DMS79 (cell line): ENCODE data around the gene DIS3L2.
A peak's percentile ranks its signal among the peaks of the same experiment; 100 is the strongest.

Source experiments
- DNase-seq: peaks from one replicate; lab custom pipeline; 2025; lab: John Stamatoyannopoulos, UW

Gene DIS3L2, protein sequence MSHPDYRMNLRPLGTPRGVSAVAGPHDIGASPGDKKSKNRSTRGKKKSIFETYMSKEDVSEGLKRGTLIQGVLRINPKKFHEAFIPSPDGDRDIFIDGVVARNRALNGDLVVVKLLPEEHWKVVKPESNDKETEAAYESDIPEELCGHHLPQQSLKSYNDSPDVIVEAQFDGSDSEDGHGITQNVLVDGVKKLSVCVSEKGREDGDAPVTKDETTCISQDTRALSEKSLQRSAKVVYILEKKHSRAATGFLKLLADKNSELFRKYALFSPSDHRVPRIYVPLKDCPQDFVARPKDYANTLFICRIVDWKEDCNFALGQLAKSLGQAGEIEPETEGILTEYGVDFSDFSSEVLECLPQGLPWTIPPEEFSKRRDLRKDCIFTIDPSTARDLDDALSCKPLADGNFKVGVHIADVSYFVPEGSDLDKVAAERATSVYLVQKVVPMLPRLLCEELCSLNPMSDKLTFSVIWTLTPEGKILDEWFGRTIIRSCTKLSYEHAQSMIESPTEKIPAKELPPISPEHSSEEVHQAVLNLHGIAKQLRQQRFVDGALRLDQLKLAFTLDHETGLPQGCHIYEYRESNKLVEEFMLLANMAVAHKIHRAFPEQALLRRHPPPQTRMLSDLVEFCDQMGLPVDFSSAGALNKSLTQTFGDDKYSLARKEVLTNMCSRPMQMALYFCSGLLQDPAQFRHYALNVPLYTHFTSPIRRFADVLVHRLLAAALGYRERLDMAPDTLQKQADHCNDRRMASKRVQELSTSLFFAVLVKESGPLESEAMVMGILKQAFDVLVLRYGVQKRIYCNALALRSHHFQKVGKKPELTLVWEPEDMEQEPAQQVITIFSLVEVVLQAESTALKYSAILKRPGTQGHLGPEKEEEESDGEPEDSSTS

DNA sequence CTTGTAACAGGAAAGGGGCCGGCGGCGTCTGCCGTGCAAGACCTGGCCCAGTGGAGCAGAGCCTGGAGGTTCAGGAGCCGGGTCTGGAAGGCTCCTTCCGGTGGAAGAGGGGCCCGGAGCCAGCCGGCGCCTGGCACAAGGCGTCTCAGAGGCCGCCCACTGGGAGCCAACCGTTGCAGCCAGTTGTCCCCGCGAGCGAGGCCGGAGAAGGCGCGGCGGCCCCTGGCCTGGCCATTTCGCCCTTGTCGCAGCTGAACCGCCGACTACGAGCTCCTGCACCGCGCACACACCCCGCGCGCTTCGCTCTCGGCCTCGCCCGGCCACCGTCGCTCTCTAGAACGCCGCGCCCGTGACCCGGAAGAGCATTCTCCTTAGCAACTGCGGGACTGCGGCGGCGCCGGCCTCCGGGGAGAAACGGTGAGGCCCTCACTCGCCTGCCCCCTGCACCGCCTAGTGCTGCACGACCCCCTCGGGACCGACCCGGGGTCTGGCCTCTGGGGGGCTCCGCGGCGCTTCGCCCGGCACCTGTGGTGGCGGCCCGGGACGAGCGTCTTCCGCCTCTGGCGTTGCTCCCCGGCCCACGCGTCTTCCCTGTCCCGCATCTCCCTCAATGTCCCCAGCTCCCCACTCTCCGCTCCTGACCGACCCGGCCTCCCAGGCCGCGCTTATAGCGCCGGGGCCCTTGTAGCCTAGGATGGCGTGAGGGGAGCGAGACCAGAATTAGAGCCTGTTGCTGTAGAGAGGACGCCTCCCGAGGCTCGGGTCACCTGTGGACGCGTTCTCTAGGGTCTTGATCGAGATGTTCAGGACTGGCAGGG, at the start of gene DIS3L2:
Gene DIS3L2 (plus strand): TSS at position 365 of the 818 bp plus-strand sequence. CDS start 53,215 bp downstream, outside the sequence.
- DNase-seq, result peak; percentile 52

DNA sequence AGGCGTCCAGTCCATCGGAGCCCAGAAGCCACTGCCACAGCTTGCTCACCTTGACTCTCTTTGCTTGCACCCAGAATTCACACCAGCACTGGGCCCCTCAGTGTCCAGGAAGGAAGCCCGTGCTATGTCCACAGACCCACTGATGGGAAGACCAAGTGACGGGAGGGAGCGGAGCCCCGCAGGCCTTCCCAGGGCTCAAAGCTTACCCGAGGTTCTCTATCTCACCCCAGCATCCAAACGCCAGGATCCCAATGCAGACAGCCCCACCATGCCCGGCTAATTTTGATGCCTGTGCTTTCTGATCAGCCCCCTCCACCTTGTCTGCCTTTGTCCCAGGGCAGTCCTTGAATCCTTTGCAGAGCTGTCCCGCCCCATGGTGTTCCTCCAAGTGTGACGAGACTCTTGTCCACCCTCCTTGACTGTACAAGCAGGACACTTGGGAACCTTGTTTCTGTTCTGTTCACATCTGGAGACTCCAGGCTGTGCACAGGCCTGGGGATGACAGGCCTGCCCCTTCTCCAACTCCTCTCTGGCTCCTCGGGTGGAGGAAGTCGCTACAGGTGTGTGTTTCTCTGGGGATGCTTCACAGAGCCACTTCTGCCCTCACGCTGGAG, 47.3 kb upstream of the DIS3L2 start:
- DNase-seq, result no peak

DNA sequence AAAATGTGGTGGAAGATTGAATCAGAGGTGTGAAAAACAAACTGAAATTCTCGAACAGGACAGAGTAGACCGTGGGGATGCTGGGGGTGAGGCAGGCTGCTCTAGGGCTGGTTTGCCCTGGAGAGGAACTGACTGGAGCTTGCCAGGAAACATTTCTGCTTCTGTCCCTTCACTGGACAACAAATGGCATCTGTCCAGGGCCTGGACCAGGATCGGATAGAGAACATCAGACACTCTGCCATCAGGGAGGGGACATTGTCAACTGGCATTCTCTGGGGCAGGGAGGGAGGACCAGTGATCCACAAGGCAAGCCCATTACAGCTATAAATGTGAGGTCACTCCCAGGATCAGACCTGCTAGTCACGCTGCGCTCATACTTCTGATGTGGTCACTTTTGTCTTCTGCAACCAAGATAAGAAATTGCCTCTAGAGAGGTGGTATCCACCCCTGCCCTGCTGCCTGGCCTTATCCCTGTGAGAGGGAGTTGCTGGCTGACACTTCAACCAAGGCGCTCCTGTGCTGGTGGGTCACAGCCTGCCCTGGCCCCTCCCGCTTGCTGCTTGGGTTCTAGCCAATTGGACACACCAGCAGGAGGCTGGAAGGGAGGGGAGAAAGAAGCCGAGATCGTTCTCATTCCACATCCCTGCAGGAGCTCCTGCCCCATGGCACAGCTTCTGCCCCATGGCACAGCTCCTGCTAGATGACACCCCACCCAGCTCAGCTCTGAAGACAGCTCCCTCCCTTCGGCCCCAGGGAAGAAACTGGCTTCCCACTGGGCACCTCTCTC, 44.0 kb upstream of the DIS3L2 start:
- no peak for DNase-seq

DNA sequence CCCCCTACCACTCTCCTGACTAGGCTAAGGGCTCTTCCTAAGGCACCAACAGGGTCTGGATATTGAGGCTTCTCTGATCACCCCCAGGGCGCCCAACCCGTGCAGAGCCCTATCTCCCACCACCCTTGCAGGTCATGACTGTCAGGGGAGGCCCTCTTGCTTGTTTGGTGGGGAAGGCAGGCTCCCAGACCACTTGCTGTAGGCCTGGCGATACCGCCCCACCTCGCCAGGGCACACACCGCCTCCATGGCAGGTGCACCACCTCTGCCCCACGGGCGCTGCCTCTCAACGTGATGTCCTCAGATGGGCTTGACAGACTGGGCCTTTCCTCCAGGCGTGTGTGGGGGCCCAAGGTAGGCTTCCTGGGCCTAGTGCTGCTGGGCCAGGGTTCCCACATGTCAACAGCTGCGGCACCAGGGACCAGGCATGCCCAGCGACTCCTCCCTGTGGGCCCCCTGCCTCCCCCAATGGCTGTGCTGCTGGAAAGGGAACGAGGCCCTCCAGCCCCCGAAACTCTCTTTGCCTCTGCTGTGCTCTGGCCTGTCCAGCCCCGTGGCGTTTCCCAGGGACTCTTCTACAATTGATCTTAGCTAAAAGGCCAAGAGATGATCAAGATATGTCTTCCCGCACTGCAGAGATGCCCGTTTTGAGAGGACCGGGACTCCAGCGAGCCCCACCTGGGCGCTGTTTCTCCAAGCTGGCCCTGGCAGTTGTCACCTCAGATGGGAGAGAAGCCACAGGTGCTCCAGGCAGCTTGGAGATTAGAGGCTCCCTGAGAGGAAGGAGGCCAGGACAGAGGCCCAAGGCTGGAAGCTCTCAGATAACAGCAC, 42.8 kb upstream of the DIS3L2 start:
- no peak for DNase-seq

DNA sequence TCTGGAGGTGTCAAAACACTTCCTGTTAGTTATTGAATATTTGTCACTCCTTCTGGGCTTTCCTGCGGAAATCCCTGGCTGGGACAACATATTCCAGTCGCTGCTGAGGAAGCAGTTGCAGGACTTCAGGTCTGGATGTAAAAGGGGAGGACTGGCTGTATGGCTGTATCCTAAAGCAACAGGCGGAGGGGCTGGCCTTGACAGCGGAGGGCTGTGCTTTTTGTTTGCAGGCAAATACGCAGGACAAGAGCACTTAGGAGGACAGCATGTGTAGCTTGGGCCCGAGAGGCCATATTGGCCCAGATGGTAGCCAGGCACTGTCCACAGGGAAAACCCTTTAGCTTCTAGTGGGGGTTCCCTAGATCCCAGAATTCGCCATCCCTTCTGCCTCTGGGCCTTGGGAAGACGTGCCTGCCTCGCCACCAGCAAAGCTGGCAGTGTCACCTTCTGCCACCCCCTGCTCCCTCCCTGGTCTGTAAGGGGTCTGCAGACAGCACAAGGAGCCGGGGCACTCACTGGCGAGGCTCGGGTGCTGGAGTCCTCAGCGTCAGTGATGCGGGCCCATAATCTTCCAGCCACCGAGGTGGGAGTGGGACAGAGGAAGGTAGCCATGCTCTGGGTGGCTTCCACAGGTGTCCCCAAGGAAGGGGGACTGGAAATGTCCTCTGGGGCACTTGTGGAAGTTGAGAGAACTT, 42.0 kb upstream of the DIS3L2 start:
- DNase-seq, result no peak

DNA sequence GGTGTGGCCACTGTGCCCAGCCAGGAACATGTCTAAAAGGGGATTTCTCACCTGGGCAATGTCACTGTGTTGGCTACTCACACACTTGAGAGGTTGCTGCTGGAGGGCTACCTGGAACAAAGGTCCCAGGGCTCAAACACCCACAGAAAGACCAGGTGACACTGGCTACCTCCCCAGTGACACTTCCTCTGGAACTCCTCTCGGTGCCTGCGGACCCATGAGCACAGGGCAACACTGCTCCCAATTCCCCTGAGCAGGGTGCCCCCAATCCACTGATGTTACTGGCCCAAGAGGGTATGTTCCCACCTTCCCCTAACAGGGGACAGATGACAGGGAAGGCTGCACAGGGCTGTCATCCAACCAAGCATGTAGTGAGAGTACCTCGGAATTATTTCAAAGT, 41.1 kb upstream of the DIS3L2 start:
- DNase-seq, result no peak

DNA sequence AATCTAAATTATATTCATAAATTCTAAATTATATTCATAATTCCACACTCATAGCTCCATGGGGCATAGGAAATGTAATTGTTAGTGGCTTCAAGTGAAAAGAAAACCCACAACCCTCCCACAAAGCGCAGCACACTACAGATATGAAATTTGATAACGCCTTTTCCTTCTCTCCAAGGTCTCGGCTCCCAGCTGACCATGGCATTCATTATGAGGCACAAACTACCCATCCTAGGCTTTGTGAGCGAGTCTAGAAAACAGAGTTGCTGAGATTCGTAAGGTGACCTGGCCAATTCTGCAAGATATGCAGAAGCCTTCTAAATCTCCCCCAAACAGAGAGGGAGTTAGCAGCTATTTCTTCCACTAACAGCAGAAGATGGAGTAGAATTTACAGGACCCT, 40.7 kb upstream of the DIS3L2 start:
- no peak for DNase-seq

DNA sequence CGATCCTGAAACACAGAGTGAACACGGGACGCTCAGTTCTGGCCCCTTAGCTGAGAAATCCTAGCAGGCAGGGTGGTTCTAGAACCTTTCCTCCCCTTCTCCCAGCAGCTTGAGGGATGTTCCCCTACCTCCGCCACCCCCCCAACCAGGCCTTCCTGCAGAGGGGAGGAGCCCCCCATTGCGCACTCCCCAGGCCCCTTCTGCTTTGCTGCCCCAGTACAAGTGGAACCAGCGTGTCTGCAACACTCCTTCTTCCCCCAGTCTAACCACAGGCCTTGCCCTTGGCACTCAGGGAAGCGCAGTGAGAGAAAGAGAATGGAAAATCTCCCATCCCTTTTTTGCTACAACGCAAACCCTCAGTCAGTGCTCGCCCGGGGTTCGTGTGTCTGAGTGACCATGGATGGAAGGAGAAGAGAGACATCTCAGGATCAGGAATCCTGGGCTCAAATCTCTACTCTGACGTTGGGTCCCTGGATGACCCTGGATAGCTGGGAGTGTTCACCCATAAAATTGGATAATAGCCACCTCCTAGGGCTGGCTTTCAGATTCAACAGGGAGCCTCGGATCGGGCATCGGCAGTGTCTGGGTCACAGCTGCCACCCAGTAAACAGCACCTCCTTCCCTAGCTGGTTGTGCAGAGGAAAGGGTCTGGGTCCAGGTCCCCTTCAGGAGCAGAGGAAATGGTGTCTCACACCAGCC, 39.1 kb upstream of the DIS3L2 start:
- DNase-seq, result no peak

DNA sequence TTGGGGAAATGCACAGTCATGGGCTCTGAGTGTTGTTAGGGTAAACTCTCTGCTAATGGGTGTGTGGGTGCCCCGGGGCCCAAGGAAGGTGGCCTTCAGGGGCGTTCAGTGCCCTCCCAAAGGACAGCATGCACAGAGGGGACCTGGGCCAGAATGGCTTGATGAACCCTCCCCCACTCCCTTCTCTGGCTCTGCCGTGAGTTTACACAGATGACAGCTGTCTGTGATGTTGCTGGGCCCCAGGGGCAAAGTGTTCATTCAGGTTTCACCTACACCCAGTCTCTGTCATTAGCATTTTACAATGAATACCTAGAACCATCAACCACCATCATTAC, 38.5 kb upstream of the DIS3L2 start:
- DNase-seq, result no peak

DNA sequence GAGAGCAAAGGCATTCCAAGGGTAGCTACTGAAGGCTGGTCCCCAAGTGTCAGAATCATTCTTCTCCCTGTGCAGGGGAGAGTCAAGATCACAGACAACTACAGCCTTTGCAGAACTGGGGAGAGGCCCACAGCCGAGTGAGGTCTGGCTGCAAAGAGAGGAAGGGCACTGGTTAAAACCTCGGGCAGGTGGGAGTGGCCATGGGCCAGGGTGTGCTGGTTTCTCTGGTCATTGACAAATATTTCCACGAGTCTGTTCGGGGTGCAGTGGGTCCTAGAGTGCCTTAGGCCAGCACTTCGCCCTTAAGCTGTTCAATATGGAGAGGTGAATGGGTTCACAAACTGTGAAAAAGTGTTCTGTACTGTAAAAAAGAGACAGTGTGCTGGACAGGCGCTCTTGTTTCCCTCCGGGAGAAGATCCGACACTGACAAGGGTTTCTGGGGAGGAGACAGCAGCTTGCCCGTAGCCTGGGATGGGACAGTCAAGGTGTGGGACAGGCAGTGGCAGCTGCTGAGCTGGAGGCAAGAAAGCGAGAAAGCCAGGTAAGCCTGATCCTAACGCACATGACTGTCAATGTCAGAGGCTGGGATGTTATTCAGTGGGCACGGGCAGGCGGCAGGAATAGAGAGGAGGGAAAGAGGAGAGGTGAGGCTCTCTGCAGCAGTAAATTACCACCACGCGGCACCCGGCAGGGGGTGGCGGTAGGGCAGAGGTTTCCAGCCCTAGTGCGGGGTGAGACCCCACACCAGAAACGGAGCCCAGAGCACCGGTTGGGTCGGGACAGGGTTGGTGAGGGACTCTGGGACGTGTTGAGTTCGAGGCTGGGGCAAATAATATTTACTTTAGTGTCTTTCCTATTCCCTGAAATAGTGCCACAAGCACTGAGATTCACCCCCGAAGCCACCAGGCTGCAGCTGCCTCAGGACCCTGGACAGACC, 37.3 kb upstream of the DIS3L2 start:
- DNase-seq, result no peak

DNA sequence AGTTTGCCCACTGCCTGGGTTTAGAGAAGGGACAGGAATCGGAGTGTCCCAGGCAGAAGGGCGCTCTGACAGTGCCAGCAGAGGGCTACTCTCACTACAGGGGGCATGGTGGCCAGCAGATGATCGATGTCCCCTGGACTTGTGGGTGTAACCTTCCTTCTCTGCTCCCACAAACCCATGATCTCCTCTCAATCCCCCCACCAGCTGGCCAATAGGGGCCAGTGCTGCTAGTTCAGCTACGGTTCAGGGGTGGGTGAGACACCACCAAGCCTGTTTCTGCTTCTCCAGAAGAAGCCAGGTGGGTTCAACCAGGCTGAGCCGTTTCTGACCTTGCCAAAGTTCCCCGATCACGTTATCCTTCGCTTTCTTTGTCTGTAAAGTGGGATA, 36.6 kb upstream of the DIS3L2 start:
- no peak for DNase-seq

DNA sequence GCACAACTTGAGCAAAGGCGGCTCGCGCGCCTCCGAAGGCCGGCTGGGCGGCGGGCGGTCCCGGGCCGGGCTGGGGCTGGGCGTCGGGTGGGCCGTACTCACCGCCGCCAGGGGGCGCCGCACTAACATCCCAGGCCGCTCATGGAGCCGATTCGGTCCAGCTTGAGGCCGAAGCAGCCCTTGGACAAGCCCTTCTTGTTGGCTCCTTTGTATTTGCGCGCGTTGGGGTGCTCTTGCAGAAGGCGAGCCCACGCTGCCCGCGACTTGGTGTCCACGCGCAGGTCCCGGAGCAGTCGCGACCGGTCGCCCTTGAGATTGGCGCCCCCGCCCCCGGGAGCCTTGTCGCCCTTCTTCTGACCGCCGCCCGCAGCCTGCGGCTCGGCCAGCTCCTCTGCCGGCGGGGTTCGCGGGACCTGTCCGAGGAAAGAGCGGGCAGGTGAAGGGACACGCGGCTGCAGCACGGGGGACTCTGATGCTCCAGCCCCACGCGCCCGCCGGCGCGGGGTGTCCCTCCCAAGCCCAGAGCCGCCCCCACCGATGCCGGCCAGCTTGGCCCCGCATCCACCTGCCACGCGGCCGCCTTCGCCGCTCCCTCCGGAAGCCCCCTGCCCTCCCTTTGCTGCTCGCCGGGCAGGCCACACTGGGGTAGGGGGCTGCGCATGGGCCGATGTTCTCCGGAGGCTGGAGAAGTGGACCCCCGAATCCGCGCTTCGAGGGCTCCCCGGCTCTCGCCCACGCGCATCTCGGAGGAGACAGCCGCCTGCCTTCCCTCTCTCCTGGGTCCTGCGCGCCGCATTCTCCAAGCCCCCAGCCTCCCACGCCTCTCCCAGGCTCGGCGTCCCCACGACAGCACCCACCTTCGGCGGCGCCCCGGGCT, 36.0 kb upstream of the DIS3L2 start:
- DNase-seq, result peak; percentile 24

DNA sequence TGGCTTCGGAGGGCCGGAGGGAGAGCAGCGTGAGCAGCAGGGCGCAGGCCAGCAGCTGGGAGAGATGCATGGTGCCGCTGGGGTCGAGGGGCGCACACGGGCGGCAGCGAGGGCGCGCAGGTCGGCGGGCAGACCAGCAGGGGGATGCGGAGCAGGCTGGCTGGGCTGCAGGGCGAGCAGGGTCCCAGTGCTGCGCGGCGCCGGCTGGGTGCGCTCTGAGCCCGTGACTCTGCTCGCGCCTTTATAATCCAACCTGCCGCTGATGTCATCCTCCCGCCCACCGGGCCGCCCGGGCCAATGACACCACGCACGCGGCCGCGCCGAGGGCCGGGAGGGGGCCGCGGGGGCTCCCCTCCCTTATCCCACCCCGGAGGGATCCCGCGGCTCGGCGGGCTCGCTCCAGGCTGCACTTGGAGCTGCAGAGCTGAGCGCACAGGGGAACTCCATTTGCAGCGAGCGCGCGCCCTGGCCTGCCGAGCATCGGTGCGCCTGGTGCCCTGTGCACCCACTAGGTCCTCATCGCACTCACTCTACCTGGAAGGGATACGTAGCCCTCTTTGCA, 35.3 kb upstream of the DIS3L2 start, which contains the start of gene NPPC:
Gene NPPC (minus strand): TSS at position 217 of the 562 bp plus-strand sequence. CDS start 147 bp downstream, at position 70.
- peak; percentile 71 for DNase-seq

DNA sequence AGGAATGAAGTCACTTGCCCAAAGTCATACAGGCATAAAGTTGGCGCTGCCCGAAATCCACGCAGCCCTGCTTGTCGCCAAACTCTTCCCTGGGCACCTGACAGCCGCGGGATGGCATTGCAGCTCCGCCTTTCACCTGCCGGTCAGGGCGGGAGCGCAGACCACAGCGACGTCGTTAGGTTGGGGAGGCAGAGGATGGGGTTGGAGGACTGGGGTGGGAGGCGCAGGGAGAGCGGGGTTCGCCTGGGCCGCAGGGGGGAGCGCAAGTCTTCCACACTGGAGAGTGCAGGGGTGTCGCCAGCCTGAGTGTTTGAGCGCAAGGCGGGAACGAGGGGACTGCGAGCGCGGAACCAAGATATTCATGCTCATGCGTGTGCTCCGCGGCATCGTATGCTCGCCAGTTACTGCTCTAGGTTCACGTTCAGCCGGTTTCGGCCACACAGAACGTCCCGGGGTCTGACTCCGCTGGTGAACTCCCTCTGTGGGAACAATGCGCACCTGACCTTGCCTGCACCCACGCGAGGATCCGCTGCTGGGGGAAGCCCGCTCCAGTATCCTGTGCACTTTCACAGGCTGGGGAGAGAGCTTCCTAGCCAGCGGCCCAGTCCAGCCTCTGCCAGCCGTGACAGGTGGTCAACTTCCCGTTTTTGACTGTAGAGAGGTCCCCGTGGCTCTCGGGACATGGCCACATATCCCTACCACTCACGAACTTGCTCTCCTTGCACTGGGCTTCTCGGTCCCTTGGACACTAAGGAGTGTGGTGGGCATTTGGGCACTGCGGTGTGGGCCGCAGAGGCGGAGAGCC, 34.5 kb upstream of the DIS3L2 start:
- peak; percentile 63 for DNase-seq

DNA sequence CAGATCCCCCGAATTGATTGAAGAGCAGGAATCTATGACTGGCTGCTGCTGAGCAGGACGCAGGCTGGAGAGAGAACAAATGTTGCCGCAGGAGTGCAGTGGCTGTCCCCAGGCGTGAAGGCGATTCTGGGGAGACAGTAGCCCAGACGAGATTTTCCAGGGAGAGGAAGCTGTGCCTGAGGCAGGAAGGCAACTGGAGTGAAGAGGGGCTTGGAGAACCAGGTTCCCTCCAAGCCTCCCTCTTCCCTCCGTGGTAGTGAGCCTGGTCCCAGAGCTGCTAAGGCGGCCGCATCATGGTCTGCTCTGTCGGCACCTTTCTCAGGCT, 34.0 kb upstream of the DIS3L2 start:
- DNase-seq, result no peak

DNA sequence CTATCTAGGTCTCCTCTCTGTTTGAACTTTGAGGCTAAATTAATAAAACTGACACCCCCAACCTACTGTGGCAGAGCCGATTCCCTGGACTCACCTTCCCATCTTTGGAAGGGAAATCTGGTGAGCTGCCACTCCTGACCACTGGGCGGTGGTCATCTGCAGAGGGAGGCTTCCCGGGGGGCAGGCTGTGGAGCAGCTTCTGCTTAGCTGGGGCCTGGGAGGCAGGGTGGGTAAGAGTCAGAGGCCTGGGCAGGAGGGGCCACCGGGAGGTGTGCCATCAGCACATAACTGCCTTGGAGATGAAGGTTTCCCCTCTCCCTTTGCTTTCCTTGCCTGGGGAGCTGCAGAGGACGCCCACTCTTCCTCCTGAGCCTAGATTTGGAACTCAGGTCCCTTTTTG, 33.0 kb upstream of the DIS3L2 start:
- DNase-seq, result no peak
